Vagina (tissue), 2 donors: ENCODE measurements around the gene SLCO4C1.

Source experiments
- POLR2AphosphoS5 ChIP-seq, 2 donors: sonication (generic); formaldehyde crosslinking; IDR thresholded peaks; one replicate each; pipeline ENCODE4 v1.9.0; 2017; ENCODE audit warnings: antibody characterized with exemption in 2 of 2, mild to moderate bottlenecking in 2 of 2, low read depth in 1 of 2; ENCODE audit not compliant: insufficient read depth in 1 of 2
- TF ChIP-seq, protein P1 (sequence below), 3 experiments: fragments of 450-650 bp in 2 of 3; fragments of 200-600 bp in 1 of 3; sonication (generic) in 1 of 3; IDR thresholded peaks; one replicate each; pipeline ENCODE4 v1.5.1; 2017 to 2019; ENCODE audit warnings: antibody characterized with exemption in 3 of 3, mild to moderate bottlenecking in 2 of 3, moderate library complexity in 2 of 3

DNA sequence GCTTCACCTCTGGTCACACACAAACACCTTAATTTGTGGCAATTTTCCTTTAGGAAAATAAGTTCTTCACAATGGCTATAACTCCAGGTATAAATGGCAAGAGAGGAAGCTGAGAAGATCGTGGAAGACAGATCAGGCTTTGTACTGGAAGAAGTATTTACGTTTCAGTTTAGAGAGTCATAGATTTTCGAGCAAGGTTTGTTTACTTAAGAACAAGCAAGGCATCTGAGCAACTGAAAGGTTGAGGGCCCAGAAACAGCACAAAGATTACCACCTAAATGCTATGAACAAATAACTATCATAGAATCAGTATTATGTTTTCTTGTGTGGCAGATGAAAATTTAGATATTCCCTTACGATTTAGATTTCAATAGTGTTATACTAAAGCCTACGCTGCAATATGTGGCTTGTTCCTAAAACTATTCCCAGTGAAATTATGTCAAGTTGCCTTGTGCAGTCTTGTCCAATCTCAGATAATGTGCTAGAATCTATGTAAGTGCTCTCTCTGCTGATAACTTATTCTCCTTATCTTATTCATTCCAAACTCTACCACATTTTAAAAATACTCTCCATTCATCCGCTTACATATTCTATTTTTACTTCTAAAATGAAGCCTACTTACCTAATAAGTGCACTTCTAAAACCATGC, 6.7 kb downstream of the SLCO4C1 start:
- TF ChIP-seq, protein P1, sequence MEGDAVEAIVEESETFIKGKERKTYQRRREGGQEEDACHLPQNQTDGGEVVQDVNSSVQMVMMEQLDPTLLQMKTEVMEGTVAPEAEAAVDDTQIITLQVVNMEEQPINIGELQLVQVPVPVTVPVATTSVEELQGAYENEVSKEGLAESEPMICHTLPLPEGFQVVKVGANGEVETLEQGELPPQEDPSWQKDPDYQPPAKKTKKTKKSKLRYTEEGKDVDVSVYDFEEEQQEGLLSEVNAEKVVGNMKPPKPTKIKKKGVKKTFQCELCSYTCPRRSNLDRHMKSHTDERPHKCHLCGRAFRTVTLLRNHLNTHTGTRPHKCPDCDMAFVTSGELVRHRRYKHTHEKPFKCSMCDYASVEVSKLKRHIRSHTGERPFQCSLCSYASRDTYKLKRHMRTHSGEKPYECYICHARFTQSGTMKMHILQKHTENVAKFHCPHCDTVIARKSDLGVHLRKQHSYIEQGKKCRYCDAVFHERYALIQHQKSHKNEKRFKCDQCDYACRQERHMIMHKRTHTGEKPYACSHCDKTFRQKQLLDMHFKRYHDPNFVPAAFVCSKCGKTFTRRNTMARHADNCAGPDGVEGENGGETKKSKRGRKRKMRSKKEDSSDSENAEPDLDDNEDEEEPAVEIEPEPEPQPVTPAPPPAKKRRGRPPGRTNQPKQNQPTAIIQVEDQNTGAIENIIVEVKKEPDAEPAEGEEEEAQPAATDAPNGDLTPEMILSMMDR (IDR thresholded peaks at IDR 0.05) = no peak
- TF ChIP-seq POLR2AphosphoS5 (IDR thresholded peaks at IDR 0.05; ENCODE audit: insufficient read depth in 1 of 2, low read depth in 1 of 2) = no peak
